NCI-H1105 (cell line): ENCODE data around the gene GABBR2.

Experiments
- DNase-seq: peaks from one replicate; lab custom pipeline; 2025; lab: John Stamatoyannopoulos, UW

Gene GABBR2

GRCh38 chr9:98370300-98370975, 338.3 kb downstream of the GABBR2 start:
- no peak for DNase-seq

DNA sequence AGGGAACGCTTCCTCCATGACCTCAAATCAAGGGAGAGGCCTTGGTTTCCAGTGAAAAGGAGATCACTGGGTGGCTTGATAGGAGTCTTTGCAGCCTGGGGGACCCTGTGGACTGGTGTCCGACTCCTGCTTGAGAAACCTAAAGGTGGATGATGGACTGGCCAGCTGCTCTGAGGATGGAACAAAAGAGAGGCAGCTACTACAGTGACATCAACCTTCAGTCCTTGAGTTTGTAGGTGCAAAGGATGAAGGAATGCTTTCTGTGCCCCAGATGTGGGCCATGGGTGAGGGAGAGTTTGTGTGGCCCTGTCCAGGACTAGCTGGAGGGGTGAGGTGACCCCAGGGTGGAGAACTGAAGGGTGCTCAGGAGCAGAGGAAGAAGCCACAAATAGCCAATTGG, 338.8 kb downstream of the GABBR2 start:
- no peak for DNase-seq

- DNase-seq = no peak
These were observed 339.3 kb downstream of the GABBR2 start for GRCh38 chr9:98369471-98369870.

- no peak for DNase-seq
These were observed 339.7 kb downstream of the GABBR2 start for GRCh38 chr9:98369066-98369425.

DNA sequence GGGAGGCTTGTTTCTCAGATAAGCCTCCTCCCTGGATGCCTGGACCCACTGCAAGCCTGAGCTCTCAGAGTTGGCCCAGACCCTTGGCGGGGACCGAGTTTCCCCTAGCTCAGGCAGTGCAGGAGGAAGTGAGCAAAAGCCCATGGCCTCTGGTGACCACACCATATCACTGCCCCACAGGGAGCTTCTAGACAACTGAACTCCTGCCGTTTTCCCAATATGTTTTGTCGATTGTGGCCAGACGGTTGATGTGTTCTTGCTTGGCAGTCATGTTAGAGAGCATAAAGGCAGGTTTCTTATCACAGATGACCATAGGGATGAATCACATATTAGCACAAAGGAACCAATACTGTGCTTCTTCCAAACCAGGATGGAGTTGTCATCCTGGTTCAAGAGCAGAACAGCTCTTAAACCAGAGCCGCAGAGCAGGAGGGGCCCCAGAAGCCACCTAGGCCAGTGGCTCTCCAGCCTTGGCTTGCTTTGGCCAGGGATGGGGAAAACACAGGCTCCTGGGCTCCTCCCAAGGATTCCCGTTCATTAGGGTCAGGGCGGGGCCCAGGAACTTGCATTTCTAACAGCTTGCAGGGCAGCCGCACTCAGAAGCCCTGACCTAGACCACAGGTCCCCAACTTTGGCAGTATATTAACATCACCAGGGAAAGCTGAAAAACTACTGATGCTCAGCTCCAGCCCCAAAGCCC, 340.2 kb downstream of the GABBR2 start:
- no peak for DNase-seq

GRCh38 chr9:98367923-98368322, 340.8 kb downstream of the GABBR2 start:
- no peak for DNase-seq

DNA sequence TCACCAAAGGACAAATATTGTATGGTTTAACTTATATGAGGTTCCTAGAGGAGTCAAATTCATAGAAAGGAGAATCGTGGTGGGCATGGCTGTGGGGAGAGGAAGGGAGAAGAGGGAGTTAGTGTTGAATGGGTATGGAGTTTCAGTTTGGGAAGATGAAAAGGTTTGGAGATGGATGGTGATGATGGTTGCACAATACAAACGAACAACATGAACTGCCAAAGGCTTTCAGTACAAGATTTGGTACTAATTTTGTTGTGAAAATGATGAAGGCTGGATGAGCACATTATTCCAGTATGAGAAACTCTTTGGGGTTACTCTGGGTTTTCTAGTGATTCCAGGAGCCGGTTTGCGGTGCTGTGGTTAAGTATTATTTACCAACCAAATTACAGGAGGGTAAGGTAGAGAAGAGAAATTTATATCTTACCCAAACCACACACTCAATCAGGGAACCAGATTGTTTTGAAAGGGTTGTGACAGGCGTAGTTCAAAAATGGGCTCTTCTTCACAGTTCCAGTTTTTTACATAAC, 341.3 kb downstream of the GABBR2 start:
- DNase-seq = no peak

GRCh38 chr9:98365781-98366180, 343.0 kb downstream of the GABBR2 start:
- DNase-seq = no peak

GRCh38 chr9:98365227-98365669, 343.5 kb downstream of the GABBR2 start:
- DNase-seq = no peak

DNA sequence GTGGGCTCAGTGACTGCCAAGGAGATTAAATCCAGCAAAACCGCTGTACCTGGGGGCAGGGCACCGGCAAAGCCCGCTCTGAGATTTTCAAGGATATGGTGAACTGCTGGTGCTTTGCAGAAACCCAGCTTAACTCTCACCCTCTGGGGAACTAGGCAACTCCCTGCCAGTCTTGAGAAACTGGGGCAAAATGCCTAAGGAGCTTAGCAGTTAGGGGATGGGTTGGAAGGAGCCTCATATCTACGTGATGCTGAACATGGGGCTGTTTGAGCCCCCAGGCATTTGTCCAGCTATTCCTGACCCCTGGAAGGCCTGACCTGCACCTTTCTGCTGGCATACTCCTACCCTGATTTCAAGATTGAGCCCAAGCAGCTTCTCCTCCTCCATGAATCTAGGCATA, 344.6 kb downstream of the GABBR2 start:
- DNase-seq = no peak

DNA sequence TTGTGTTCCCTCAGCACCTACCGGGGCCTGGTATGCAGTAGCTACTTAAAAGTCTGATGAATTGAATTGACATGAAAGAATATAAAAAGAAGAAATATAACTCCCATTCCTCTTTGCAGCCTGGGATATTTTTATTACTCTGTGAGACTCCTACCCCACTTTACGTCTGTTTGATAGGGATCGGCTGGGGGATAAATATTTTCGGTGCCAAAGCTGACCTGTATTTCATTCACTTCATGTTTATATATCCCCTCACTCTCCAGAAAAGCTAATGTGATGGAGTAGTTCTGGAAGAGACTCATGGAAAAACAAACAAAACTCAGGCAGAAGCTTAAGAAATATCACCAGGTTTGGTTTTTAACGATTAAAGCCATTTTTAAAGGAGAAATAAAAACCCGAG, 345.1 kb downstream of the GABBR2 start:
- no peak for DNase-seq

- DNase-seq = no peak
These were observed 346.0 kb downstream of the GABBR2 start for GRCh38 chr9:98362624-98363252.

DNA sequence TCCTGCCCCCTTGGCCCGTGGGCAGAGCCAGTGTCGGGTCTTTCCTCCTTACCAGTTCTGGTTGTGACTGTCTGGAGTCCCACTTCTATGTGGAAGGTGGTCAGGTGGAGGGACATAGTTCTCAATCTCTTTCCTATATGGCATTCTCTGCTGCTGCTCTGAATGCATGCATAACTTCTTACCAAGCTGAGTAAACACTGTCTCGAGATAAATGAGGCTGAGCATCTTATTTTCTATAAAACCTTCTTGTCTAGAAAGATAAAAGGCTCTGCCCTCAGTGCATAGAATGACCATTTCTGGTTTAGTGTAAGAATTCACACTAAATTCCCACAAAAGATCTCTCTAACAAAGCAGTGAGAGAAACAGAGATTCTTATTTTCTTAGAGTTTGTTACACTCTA, 347.1 kb downstream of the GABBR2 start:
- DNase-seq = no peak

DNA sequence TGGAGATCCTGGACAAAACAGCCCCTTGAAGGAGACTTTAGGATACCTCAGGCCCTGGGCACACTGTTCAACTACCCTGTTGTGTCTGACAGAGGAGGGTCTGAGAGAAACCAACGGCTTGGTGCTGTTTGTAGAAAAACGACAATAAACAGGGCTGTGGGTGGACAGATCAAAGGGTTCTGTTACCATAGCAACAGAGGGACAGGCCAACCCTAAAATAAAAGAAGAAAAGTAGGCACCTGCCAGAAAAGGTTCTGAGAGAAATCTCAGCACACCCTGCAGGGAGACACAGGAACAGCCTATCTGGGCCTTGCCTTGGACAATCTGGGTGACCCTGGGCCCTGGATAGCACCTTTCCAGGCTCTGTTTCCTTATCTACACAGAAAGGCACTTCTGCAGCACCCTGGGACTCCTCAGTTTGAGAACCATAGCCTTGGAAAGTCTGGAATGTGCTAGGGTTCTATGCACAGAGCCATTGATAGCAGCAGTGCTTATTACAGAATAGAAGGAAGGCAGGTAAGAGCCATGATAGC, 348.5 kb downstream of the GABBR2 start:
- DNase-seq = no peak

- DNase-seq = no peak
These were observed 349.2 kb downstream of the GABBR2 start for GRCh38 chr9:98359569-98359968.

- DNase-seq = no peak
These were observed 350.7 kb downstream of the GABBR2 start for GRCh38 chr9:98357921-98358535.

GRCh38 chr9:98356953-98357690, 351.6 kb downstream of the GABBR2 start:
- no peak for DNase-seq

GRCh38 chr9:98356326-98356725, 352.4 kb downstream of the GABBR2 start:
- DNase-seq = no peak

- DNase-seq = no peak
These were observed 357.4 kb downstream of the GABBR2 start for GRCh38 chr9:98351370-98351769.

DNA sequence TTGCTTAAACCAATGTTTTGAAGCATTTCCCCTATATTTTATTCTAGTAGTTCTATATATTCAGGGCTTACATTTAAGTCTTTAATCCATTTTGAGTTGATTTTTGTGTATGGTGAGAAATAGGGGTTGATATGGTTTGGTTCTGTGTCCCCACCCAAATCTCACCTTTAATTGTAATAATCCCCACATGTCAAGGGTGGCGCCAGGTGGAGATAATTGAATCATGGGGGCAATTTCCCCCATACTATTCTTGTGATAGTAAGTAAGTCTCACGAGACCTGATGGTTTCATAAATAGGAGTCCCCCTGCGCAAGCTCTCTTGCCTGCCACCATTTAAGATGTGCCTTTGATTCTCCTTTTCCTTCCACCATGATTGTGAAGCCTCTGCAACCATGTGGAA, 361.1 kb downstream of the GABBR2 start:
- DNase-seq = no peak

DNA sequence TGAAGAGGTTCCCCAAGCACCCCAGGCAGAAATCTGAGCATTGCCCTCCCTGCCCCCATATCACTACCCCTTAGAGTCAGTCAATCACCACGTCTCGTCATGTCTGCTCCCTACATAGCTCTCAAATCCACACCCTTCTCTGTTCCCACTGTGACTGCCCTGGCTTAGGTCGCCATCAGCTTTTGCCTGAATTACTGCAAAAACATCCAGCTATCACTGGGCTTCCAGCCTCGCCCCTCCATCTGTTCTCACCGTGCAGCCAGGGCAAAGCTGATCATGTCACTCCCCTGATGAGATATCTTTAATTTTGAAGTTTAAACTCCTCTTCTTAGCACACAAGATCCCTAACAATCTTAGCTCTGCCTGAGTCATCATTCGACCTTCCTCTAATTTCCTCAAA, 363.7 kb downstream of the GABBR2 start:
- no peak for DNase-seq

DNA sequence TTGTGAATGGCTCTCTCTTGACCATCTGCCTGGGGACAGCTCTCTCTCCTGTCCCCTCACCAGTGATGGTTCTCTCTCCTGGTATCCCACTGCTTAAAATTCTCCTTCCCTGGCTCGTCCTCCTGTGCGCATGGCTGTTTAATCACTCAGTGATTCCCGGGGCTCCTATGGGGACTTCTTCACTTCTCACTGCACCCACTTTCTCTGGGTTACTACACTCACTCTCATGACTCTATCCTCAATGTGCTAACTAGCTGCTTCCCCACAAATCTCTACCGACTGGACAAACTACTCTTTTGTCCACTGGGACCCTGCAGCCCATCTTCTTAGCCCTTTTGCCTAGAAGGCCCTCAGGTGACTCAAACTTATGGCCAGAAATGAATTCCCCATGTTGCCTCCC, 364.2 kb downstream of the GABBR2 start:
- DNase-seq = no peak
